GM12892 (cell line): Measurements from ENCODE around the gene EMC8.

Experiments used
- POLR2A ChIP-seq: IDR thresholded peaks from 2 replicates; pipeline ENCODE4 v1.6.1; 2011; ENCODE audit warnings: low read depth, low read length, control low read depth
- POLR2AphosphoS5 ChIP-seq: IDR thresholded peaks from 2 replicates; pipeline ENCODE4 v1.6.1; 2011; ENCODE audit warnings: low read depth, low read length, control low read depth
- TAF1 ChIP-seq: IDR thresholded peaks from 2 replicates; pipeline ENCODE4 v1.6.1; 2011; ENCODE audit warnings: low read depth, mild to moderate bottlenecking, control low read depth, low read length, borderline replicate concordance

DNA sequence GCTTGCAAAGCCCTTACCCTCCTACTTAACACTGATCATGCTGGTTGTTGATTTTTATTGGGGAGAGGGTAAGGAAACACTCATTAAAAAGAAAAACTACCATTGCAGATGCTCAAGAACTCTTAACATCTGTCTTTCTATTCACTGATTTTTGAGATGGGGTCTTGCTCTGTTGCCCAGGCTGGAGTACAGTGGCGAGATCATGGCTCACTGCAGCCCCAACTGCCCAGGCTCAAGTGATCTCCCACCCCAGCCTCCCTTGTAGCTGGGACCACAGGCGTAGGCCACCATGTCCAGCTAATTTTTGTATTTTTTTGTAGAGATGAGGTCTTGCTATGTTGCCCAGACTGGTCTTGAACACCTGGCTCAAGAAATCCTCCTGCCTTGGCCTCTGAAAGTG lies 14.5 kb downstream of the EMC8 start:
- TF ChIP-seq POLR2A (no peak), TAF1 (no peak), POLR2AphosphoS5 (no peak)
